Central memory CD8-positive, alpha-beta T cell (primary cell): ENCODE measurements around the gene SLC25A18.

ENCODE experiments used
- ATAC-seq: fragments of 150-1000 bp; cut with Tn5 transposase; replicated peaks from 2 replicates; pipeline ENCODE4 v1.10.0; 2022; ENCODE audit warnings: mild to moderate bottlenecking, moderate FRiP score, moderate number of reproducible peaks; ENCODE audit not compliant: poor library complexity, severe bottlenecking; ENCODE audit errors: extremely low read depth
- DNase-seq, 2 donors: peaks; one replicate each; pipeline ENCODE4 v3.0.0; 2021; ENCODE audit warnings: low spot score in 2 of 2
- H3K27ac Mint-ChIP-seq: one replicate; pipeline ENCODE4 v1.8.0; 2022; ENCODE audit warnings: low read depth, mild to moderate bottlenecking, moderate library complexity, mixed read lengths
- H3K27me3 Mint-ChIP-seq: one replicate; pipeline ENCODE4 v1.8.0; 2022; ENCODE audit warnings: mixed read lengths
- H3K36me3 Mint-ChIP-seq: one replicate; pipeline ENCODE4 v1.8.0; 2022; ENCODE audit warnings: mild to moderate bottlenecking, moderate library complexity, mixed read lengths; ENCODE audit not compliant: insufficient read depth
- H3K4me1 Mint-ChIP-seq: one replicate; pipeline ENCODE4 v1.8.0; 2022; ENCODE audit warnings: mixed read lengths
- H3K4me3 Mint-ChIP-seq: one replicate; pipeline ENCODE4 v1.8.0; 2022; ENCODE audit warnings: mild to moderate bottlenecking, moderate library complexity, mixed read lengths
- H3K9me3 Mint-ChIP-seq: one replicate; pipeline ENCODE4 v1.8.0; 2022; ENCODE audit warnings: mixed read lengths

SLC25A18 gene

GRCh38 chr22:17578136-17578754, 14.9 kb downstream of the SLC25A18 start:
- Mint-ChIP-seq H3K4me3 (no peak overlapping the region), H3K36me3 (no peaks in the 10 kb centered on the region), H3K9me3 (no peaks in the 10 kb centered on the region), H3K4me1 (no peaks in the 10 kb centered on the region), H3K27ac (no peak overlapping the region), H3K27me3 (peaks cover 19% of the 10 kb centered on the region)
- ATAC-seq = no peak
- DNase-seq = no peak

- H3K27me3 Mint-ChIP-seq = peaks cover 11% of the 10 kb centered on the region
These were observed 16.3 kb downstream of the SLC25A18 start for GRCh38 chr22:17579535-17579981.

GRCh38 chr22:17580441-17581031, 17.2 kb downstream of the SLC25A18 start:
- peaks cover 11% of the 10 kb centered on the region for H3K27me3 Mint-ChIP-seq
- DNase-seq = no peak
- H3K4me1 Mint-ChIP-seq = no peaks in the 10 kb centered on the region
- H3K9me3 Mint-ChIP-seq = no peaks in the 10 kb centered on the region
- ATAC-seq = no peak
- no peaks in the 10 kb centered on the region for H3K36me3 Mint-ChIP-seq
- H3K27ac Mint-ChIP-seq = no peak overlapping the region
- no peak overlapping the region for H3K4me3 Mint-ChIP-seq

More at GRCh38 chr22:17579535-17579981, 16.3 kb downstream of the SLC25A18 start:
- H3K36me3 Mint-ChIP-seq = no peaks in the 10 kb centered on the region
- no peak overlapping the region for H3K4me3 Mint-ChIP-seq
- H3K27ac Mint-ChIP-seq = no peak overlapping the region
- H3K9me3 Mint-ChIP-seq = no peaks in the 10 kb centered on the region
- ATAC-seq = no peak
- no peak for DNase-seq
- H3K4me1 Mint-ChIP-seq = no peaks in the 10 kb centered on the region

GRCh38 chr22:17581056-17581455, 17.8 kb downstream of the SLC25A18 start:
- Mint-ChIP-seq H3K27me3 (peaks cover 11% of the 10 kb centered on the region), H3K4me1 (no peaks in the 10 kb centered on the region), H3K36me3 (no peaks in the 10 kb centered on the region), H3K9me3 (no peaks in the 10 kb centered on the region), H3K4me3 (no peak overlapping the region), H3K27ac (no peak overlapping the region)
- DNase-seq (no peak), ATAC-seq (no peak)

GRCh38 chr22:17581631-17582030, 18.3 kb downstream of the SLC25A18 start:
- peaks cover 11% of the 10 kb centered on the region for H3K27me3 Mint-ChIP-seq
- DNase-seq (no peak), ATAC-seq (no peak)
- no peaks in the 10 kb centered on the region for H3K4me1 Mint-ChIP-seq
- H3K27ac Mint-ChIP-seq = no peak overlapping the region
- H3K9me3 Mint-ChIP-seq = no peaks in the 10 kb centered on the region
- no peaks in the 10 kb centered on the region for H3K36me3 Mint-ChIP-seq
- no peak overlapping the region for H3K4me3 Mint-ChIP-seq

GRCh38 chr22:17583151-17583550, 19.9 kb downstream of the SLC25A18 start:
- DNase-seq (no peak), ATAC-seq (no peak)
- Mint-ChIP-seq H3K27me3 (peaks cover 11% of the 10 kb centered on the region), H3K4me3 (no peak overlapping the region), H3K4me1 (no peaks in the 10 kb centered on the region), H3K9me3 (no peaks in the 10 kb centered on the region), H3K36me3 (no peaks in the 10 kb centered on the region), H3K27ac (no peak overlapping the region)

GRCh38 chr22:17586831-17587440, 23.6 kb downstream of the SLC25A18 start:
- H3K36me3 Mint-ChIP-seq = peaks cover 12% of the 10 kb centered on the region
- no peak for DNase-seq
- no peak for ATAC-seq
- H3K4me1 Mint-ChIP-seq = no peaks in the 10 kb centered on the region
- no peak overlapping the region for H3K27ac Mint-ChIP-seq
- no peak overlapping the region for H3K4me3 Mint-ChIP-seq
- no peaks in the 10 kb centered on the region for H3K9me3 Mint-ChIP-seq
- H3K27me3 Mint-ChIP-seq = no peaks in the 10 kb centered on the region

GRCh38 chr22:17587629-17588028, 24.3 kb downstream of the SLC25A18 start:
- H3K36me3 Mint-ChIP-seq = peaks cover 19% of the 10 kb centered on the region
- H3K27ac Mint-ChIP-seq = no peak overlapping the region
- H3K9me3 Mint-ChIP-seq = no peaks in the 10 kb centered on the region
- H3K27me3 Mint-ChIP-seq = no peaks in the 10 kb centered on the region
- H3K4me1 Mint-ChIP-seq = no peaks in the 10 kb centered on the region
- DNase-seq (no peak), ATAC-seq (no peak)
- no peak overlapping the region for H3K4me3 Mint-ChIP-seq

- DNase-seq (no peak), ATAC-seq (no peak)
- Mint-ChIP-seq H3K4me1 (no peaks in the 10 kb centered on the region), H3K27ac (no peak overlapping the region), H3K4me3 (no peak overlapping the region), H3K9me3 (no peaks in the 10 kb centered on the region), H3K36me3 (peaks cover 27% of the 10 kb centered on the region), H3K27me3 (no peaks in the 10 kb centered on the region)
These were observed 25.3 kb downstream of the SLC25A18 start for GRCh38 chr22:17588606-17589005.

- Mint-ChIP-seq H3K27ac (no peak overlapping the region), H3K4me3 (no peak overlapping the region), H3K9me3 (no peaks in the 10 kb centered on the region), H3K4me1 (no peaks in the 10 kb centered on the region), H3K36me3 (peaks cover 39% of the 10 kb centered on the region), H3K27me3 (no peaks in the 10 kb centered on the region)
- ATAC-seq (no peak), DNase-seq (no peak)
These were observed 26.6 kb downstream of the SLC25A18 start for GRCh38 chr22:17589810-17590375.

GRCh38 chr22:17590586-17590985, 27.3 kb downstream of the SLC25A18 start:
- Mint-ChIP-seq H3K27me3 (no peaks in the 10 kb centered on the region), H3K4me1 (no peaks in the 10 kb centered on the region), H3K9me3 (no peaks in the 10 kb centered on the region), H3K36me3 (peaks cover 46% of the 10 kb centered on the region), H3K4me3 (no peak overlapping the region), H3K27ac (no peak overlapping the region)
- DNase-seq (no peak), ATAC-seq (no peak)

- H3K36me3 Mint-ChIP-seq = peaks cover 61% of the 10 kb centered on the region
- H3K27ac Mint-ChIP-seq = no peak overlapping the region
- no peaks in the 10 kb centered on the region for H3K9me3 Mint-ChIP-seq
These were observed 28.9 kb downstream of the SLC25A18 start for GRCh38 chr22:17592201-17592600.

GRCh38 chr22:17596226-17596625, 32.9 kb downstream of the SLC25A18 start:
- Mint-ChIP-seq H3K4me1 (no peaks in the 10 kb centered on the region), H3K9me3 (no peaks in the 10 kb centered on the region), H3K27ac (no peak overlapping the region), H3K36me3 (peaks cover 85% of the 10 kb centered on the region), H3K4me3 (no peak overlapping the region), H3K27me3 (no peaks in the 10 kb centered on the region)
- ATAC-seq (no peak), DNase-seq (no peak)

More at GRCh38 chr22:17592201-17592600, 28.9 kb downstream of the SLC25A18 start:
- H3K4me1 Mint-ChIP-seq = no peaks in the 10 kb centered on the region
- H3K27me3 Mint-ChIP-seq = no peaks in the 10 kb centered on the region
- H3K4me3 Mint-ChIP-seq = no peak overlapping the region
- ATAC-seq (no peak), DNase-seq (no peak)
